Calu3 (cell line): Measurements from ENCODE around the gene MPHOSPH9. TPM values are rescaled to one million over a fixed set of nuclear protein-coding genes. Genes with fewer than 3 reads are reported as not detected.

Experiments used
- BruUV-seq: library from RNA; stranded (reverse); fragments of 400-500 nt; replicated peaks from 2 replicates; lab custom pipeline; 2021; lab: Mats Ljungman, UMichigan
- CTCF ChIA-PET: fragments of 300-600 bp; sonication (Branson Sonifier 250); formaldehyde crosslinking; loops from one replicate; lab custom pipeline; 2022; ENCODE audit warnings: antibody characterized with exemption; lab: Charles Lee
- DNase-seq: peaks from one replicate; pipeline ENCODE4 v3.0.0; 2022
- H3K27ac Mint-ChIP-seq: one replicate; pipeline ENCODE4 v1.8.0; 2022; ENCODE audit warnings: mixed read lengths; ENCODE audit not compliant: unreplicated experiment
- H3K27me3 Mint-ChIP-seq: one replicate; pipeline ENCODE4 v1.8.0; 2022; ENCODE audit warnings: mixed read lengths; ENCODE audit not compliant: unreplicated experiment
- H3K36me3 Mint-ChIP-seq: one replicate; pipeline ENCODE4 v1.8.0; 2022; ENCODE audit warnings: mild to moderate bottlenecking, moderate library complexity, mixed read lengths; ENCODE audit not compliant: insufficient read depth, unreplicated experiment
- H3K4me1 Mint-ChIP-seq: one replicate; pipeline ENCODE4 v1.8.0; 2022; ENCODE audit warnings: mild to moderate bottlenecking, low read depth, mixed read lengths; ENCODE audit not compliant: unreplicated experiment
- H3K4me3 Mint-ChIP-seq: one replicate; pipeline ENCODE4 v1.8.0; 2022; ENCODE audit warnings: mild to moderate bottlenecking, low read depth, moderate library complexity, mixed read lengths; ENCODE audit not compliant: unreplicated experiment
- H3K9me3 Mint-ChIP-seq: one replicate; pipeline ENCODE4 v1.8.0; 2022; ENCODE audit warnings: low read depth, mixed read lengths; ENCODE audit not compliant: unreplicated experiment
- intact Hi-C: fragments of 100-400 bp; cut with micrococcal nuclease; formaldehyde crosslinking; loops from one replicate; pipeline ENCODE4 v1.10.0; 2022; ENCODE audit not compliant: unreplicated experiment
- total RNA-seq: library from RNA; stranded (reverse); gene quantifications from 2 replicates; pipeline ENCODE4 v1.2.3, GENCODE V29; 2022
- TF ChIP-seq, protein P1 (sequence below): fragments of 200-600 bp; IDR thresholded peaks from one replicate; pipeline ENCODE4 v1.8.0; 2022; ENCODE audit warnings: antibody characterized with exemption; ENCODE audit not compliant: unreplicated experiment

The MPHOSPH9 gene
- total RNA-seq, 1 experiment from 2014 or later, result 69.5 TPM

DNA sequence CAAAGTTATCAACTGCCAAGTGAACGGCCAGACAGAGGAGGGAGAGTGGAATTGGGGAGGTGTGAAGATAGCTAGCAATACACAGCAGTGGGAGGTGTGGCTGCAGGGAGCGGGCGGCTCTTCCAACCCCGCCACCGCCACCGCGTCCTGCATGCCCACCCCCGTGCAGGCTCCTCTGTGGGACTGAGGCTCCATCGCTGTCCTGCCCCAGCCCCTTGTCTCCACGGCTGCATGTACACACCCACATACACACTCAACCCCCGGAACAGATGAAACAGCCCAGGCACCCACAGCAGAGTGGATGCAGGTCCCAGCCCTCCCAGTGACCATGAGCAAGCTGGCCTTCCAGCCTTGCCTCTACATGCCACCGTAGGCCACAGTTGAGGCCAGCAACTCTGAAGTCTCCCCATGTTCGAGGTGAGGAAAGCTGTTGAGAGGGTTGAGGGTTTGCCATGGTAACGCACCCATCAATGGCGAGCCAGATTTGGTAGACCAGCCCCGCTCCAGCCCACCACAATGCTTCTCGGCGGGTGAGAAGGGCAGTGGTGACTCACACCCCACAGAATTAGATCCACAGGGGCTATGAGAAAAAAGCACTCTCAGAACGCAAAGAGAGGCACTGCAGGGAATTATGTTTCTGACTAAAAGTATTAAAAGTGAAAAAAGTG is 121.3 kb downstream of the MPHOSPH9 start:
- H3K9me3 Mint-ChIP-seq, result no peaks in the 10 kb centered on the region
- no peak for DNase-seq
- CTCF ChIA-PET, result interaction anchor here (0.6 kb wide), 1 partner anchor 1572 kb away, joined by 6 read pairs; no protein-coding TSS in a partner anchor
- TF ChIP-seq, protein P1, sequence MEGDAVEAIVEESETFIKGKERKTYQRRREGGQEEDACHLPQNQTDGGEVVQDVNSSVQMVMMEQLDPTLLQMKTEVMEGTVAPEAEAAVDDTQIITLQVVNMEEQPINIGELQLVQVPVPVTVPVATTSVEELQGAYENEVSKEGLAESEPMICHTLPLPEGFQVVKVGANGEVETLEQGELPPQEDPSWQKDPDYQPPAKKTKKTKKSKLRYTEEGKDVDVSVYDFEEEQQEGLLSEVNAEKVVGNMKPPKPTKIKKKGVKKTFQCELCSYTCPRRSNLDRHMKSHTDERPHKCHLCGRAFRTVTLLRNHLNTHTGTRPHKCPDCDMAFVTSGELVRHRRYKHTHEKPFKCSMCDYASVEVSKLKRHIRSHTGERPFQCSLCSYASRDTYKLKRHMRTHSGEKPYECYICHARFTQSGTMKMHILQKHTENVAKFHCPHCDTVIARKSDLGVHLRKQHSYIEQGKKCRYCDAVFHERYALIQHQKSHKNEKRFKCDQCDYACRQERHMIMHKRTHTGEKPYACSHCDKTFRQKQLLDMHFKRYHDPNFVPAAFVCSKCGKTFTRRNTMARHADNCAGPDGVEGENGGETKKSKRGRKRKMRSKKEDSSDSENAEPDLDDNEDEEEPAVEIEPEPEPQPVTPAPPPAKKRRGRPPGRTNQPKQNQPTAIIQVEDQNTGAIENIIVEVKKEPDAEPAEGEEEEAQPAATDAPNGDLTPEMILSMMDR, result no peak
- H3K4me3 Mint-ChIP-seq, result no peak overlapping the region
- no peaks in the 10 kb centered on the region for H3K27me3 Mint-ChIP-seq
- H3K36me3 Mint-ChIP-seq, result no peaks in the 10 kb centered on the region
- H3K4me1 Mint-ChIP-seq, result no peaks in the 10 kb centered on the region
- intact Hi-C loops, result no loop called here
- no TSS peak for BruUV-seq
- no peak overlapping the region for H3K27ac Mint-ChIP-seq

DNA sequence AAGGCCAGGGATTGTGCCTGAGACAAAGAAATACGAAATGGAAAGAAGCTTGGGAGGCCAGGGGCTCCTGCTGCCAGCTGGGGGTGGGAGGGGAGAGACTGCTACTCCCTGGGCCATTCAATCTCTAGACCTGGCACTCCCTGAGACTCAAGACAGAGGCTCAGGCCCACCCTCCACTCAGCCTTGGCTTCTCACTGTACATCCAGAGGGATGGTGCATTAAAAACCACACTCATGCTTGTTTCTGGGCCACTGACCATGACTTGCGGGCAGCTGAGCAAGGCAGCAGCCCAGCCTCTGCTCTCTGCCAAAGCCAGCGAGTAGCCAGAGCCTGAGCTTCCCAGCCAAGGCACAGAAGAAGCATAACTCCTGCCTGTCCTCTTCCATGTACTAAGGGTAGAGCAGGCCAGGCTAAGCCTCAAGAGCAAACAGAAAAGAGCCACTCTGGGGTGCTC is 123.6 kb downstream of the MPHOSPH9 start:
- BruUV-seq, result no TSS peak
- peaks cover 8% of the 10 kb centered on the region for H3K36me3 Mint-ChIP-seq
- H3K4me3 Mint-ChIP-seq, result no peak overlapping the region
- no peak for DNase-seq
- intact Hi-C loops, result no loop called here
- no peak overlapping the region for H3K27ac Mint-ChIP-seq
- H3K9me3 Mint-ChIP-seq, result no peaks in the 10 kb centered on the region
- CTCF ChIA-PET, result no interaction called here
- no peaks in the 10 kb centered on the region for H3K27me3 Mint-ChIP-seq
- TF ChIP-seq, protein P1, result no peak
- no peaks in the 10 kb centered on the region for H3K4me1 Mint-ChIP-seq

DNA sequence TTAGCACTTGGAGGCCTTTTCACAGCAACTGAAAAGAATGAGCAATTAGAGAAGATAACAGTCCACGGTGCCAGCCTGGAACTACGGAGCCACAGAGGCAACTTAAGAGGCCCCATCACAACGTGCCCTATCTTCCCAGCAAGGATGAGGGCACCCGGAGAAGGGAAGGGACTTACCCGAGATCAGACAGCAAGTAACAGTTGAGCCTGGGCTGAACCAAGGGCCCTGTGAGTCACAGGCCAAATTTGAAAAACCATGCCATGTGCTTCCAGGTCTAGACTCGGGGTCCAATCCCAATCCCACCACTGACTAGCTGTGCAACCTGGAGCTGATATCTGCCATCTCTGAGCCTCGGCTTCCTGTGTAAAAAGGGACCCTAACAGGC is 124.3 kb downstream of the MPHOSPH9 start:
- DNase-seq, result no peak
- no peaks in the 10 kb centered on the region for H3K27me3 Mint-ChIP-seq
- no peaks in the 10 kb centered on the region for H3K4me1 Mint-ChIP-seq
- no peak overlapping the region for H3K4me3 Mint-ChIP-seq
- intact Hi-C loops, result no loop called here
- TF ChIP-seq, protein P1, result no peak
- BruUV-seq, result no TSS peak
- H3K27ac Mint-ChIP-seq, result no peak overlapping the region
- CTCF ChIA-PET, result no interaction called here
- peaks cover 9% of the 10 kb centered on the region for H3K36me3 Mint-ChIP-seq
- no peaks in the 10 kb centered on the region for H3K9me3 Mint-ChIP-seq

DNA sequence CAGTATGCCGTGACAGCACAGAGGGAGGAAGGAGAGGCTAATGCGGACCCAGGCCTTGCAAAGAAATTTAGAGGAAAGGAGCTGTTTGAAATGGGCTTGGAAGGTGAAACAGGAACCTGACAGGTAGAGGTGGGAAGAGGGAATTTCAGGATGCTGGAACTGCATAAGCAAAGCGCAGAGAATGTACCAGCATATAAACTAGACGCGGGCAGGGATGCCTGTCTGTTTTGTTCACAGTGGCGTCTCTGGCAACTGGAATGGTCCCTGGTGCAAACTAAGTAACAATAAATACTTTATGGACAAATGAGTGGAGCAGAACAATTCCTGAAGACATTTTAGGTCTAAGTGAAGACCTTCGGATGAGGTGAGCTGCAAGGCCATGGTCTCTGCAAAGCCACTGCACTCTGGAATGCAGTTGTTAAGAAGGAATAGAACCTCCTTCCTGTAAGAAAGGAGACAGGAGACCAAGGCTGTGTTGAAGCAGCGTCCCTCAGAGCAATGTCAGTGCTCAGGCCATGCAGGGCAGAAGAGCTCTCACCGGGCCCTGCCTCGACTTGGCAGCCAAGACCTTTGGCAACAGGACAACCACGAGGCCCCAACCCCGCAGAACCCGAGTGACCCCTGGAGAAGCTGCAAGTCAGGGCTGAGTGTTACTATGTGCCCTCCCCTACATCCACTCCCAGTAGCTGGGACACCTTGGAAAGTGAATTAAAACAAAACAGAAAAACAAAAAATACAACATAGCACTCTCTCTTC is 124.8 kb downstream of the MPHOSPH9 start:
- BruUV-seq, result no TSS peak
- no peak overlapping the region for H3K27ac Mint-ChIP-seq
- H3K4me1 Mint-ChIP-seq, result peaks cover under 1% of the 10 kb centered on the region
- H3K4me3 Mint-ChIP-seq, result no peak overlapping the region
- no peak for DNase-seq
- no peaks in the 10 kb centered on the region for H3K9me3 Mint-ChIP-seq
- peaks cover 9% of the 10 kb centered on the region for H3K36me3 Mint-ChIP-seq
- TF ChIP-seq, protein P1, result no peak
- H3K27me3 Mint-ChIP-seq, result no peaks in the 10 kb centered on the region
- intact Hi-C loops, result no loop called here
- CTCF ChIA-PET, result no interaction called here
